HG03095 (cell line): Measurements from ENCODE around the gene KRTAP25-1.

Source experiments
- ATAC-seq: cut with Tn5 transposase; IDR thresholded peaks from one replicate; pipeline ENCODE4 v1.9.1; 2021; ENCODE audit warnings: moderate library complexity; ENCODE audit not compliant: unreplicated experiment

Gene KRTAP25-1

GRCh38 chr21:30249936-30250335, 39.4 kb downstream of the KRTAP25-1 start:
- ATAC-seq: no peak

- no peak for ATAC-seq
These were observed 40.5 kb downstream of the KRTAP25-1 start for GRCh38 chr21:30248844-30249243.

- ATAC-seq: no peak
These were observed 44.3 kb downstream of the KRTAP25-1 start for GRCh38 chr21:30245061-30245460.

- no peak for ATAC-seq
These were observed 45.6 kb downstream of the KRTAP25-1 start for GRCh38 chr21:30243691-30244090.

- no peak for ATAC-seq
These were observed 48.7 kb downstream of the KRTAP25-1 start for GRCh38 chr21:30240661-30241060.
